Retinal pigment epithelial cell (primary cell): ENCODE results near the gene OOSP1.

Source experiments
- DNase-seq: peaks from one replicate; pipeline ENCODE4 v3.0.0-alpha.2; 2010; ENCODE audit warnings: low read depth
- H3K4me3 ChIP-seq: 2 replicates; pipeline ENCODE4 v1.5.1; 2011; ENCODE audit warnings: mild to moderate bottlenecking, low read length, control low read depth, moderate library complexity
- TF ChIP-seq, protein P1 (sequence below): conservative IDR thresholded peaks from 2 replicates; pipeline ENCODE4 v1.5.1; 2011; ENCODE audit warnings: low read depth, low read length, control low read depth, inconsistent platforms

OOSP1 gene

DNA sequence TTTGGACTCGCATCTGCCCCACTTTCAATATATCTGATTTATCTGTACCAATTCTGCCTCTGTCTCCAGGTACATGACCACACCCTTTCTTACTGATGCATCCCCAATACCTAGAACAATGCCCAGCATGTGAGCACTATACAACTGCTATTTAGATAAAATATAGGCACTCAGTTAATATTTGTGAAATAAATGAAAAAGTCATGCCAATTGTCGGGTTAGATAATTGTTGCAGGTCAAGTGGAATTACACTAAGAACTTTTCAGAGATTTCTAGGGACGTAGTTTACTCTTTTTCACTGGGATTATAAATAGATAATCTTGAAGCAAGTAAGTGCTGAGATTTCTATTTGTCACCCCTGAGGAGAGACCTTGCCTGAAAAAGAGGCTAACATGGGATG is 46.1 kb downstream of the OOSP1 start:
- TF ChIP-seq, protein P1, sequence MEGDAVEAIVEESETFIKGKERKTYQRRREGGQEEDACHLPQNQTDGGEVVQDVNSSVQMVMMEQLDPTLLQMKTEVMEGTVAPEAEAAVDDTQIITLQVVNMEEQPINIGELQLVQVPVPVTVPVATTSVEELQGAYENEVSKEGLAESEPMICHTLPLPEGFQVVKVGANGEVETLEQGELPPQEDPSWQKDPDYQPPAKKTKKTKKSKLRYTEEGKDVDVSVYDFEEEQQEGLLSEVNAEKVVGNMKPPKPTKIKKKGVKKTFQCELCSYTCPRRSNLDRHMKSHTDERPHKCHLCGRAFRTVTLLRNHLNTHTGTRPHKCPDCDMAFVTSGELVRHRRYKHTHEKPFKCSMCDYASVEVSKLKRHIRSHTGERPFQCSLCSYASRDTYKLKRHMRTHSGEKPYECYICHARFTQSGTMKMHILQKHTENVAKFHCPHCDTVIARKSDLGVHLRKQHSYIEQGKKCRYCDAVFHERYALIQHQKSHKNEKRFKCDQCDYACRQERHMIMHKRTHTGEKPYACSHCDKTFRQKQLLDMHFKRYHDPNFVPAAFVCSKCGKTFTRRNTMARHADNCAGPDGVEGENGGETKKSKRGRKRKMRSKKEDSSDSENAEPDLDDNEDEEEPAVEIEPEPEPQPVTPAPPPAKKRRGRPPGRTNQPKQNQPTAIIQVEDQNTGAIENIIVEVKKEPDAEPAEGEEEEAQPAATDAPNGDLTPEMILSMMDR, result no peak
- DNase-seq, result no peak
- H3K4me3 ChIP-seq, result no peak overlapping the region

DNA sequence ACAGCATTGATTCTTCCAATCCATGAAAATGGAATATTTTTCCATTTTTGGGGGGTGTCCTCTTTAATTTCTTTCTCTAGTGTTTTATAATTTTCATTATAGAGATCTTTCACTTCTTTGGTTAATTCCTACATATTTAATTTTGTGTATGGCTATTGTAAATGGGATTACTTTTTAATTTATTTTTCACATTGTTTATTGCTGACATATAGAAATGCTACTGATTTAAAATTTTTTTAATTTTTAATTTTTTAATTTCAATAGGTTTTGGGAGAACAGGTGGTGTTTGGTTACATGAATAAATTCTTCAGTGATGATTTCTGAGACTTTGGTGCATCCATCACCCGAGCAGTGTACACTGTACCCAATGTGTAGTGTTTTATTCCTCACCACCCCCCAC is 52.2 kb downstream of the OOSP1 start:
- DNase-seq, result no peak
- TF ChIP-seq, protein P1, result no peak
- no peak overlapping the region for H3K4me3 ChIP-seq

DNA sequence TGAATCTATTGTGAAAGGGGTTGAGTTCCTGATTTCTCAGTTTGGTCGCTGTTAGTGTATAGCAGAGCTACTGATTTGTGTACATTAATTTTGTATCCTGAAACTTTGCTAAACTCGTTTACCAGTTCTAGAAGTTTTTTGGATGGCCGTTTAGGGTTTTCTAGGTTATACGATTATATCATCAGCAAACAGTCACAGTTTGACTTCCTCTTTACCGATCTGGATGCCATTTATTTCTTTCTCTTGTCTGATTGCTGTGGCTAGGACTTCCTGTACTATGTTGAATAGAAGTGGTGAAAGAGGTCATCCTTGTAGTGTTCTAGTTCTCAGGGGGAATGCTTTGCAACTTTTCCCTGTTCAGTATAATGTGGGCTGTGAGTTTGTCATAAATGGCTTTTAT is 54.2 kb downstream of the OOSP1 start:
- no peak for DNase-seq
- TF ChIP-seq, protein P1, result no peak
- H3K4me3 ChIP-seq, result no peak overlapping the region

DNA sequence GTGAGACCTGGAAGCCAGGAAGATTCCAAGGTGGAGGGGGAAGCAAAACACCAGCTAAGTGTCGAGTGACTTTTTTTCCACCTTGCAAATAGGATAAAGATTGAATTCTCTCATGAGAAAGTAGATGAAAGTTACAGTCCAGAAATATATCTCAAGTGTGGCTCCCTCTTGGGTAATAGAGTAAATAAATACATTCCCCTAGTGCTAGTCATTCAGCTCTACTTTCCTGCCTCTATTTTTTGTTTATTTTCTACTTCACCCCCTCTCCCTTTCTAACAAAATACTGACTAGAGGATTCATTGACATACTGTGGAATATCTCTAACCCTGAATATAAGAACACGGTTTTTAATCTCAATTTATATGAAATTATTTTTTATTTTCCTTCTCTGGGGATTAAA is 59.6 kb downstream of the OOSP1 start:
- TF ChIP-seq, protein P1, result no peak
- no peak for DNase-seq
- no peak overlapping the region for H3K4me3 ChIP-seq

DNA sequence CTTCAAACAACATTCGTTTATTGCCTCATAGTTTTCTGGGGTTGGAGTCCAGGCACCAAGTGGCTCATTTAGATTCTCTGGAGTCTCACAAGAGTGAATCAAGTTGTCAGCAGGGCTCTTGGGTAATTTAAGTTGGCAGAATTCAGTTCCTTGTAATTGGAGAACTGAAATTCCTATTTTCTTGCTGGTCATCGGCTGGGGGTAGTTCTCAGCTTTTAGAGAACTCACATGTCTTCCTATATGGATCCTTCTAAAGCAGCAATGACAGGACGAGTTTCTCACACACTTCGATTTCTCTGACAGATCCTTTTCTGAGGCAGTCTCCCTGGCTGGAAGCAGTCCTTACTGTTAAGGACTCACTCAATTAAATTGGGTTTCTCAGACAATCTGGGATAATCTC is 61.5 kb downstream of the OOSP1 start:
- DNase-seq, result no peak
- no peak overlapping the region for H3K4me3 ChIP-seq
- TF ChIP-seq, protein P1, result no peak

DNA sequence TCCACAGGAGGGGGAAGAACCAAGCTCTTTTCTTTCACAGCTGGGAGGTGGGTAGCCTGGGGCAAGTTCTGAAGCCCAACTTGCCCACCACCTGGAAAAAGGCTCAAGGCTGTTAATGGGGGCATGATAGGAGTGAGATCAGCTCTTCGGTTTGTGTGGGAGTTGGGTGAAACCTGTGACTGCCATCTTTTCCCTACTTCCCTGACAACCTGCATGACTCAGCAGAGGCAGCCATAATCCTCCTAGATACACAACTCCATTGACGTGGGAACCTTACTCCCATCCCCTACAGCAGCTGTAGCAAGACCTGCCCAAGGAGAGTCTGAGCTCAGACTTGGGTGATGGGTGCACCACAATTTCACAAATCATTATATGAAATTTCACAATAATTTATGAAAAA is 65.5 kb downstream of the OOSP1 start:
- DNase-seq, result no peak
- TF ChIP-seq, protein P1, result no peak
- no peak overlapping the region for H3K4me3 ChIP-seq

DNA sequence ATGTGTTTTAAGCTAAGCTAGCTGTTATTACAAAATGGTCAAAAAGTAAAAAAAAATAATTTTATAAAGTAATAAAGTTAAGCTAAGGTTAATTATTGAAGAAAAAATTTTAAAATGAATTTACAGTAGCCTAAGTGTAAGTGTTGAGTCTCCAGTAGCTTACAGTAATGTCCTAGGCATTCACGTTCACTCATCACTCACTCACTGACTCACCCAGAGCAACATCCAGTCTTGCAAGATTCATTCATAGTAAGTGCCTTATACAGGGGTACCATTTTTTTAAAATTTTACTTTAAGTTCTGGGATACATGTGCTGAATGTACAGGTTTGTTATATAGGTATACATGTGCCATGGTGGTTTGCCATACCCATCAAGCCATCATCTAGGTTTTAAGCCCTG is 67.1 kb downstream of the OOSP1 start:
- TF ChIP-seq, protein P1, result no peak
- no peak for DNase-seq
- H3K4me3 ChIP-seq, result no peak overlapping the region
